H1 (cell line): Measurements from ENCODE around the gene CAB39L. TPM values are rescaled to one million over a fixed set of nuclear protein-coding genes. Genes with fewer than 3 reads are reported as not detected.

ENCODE experiments used
- CTCF ChIA-PET: fragments of 300-600 bp; sonication (Branson Sonifier 250); formaldehyde crosslinking; loops from one replicate; lab custom pipeline; 2021; ENCODE audit not compliant: partially characterized antibody; lab: Charles Lee
- POLR2A ChIA-PET: fragments of 300-600 bp; sonication (Branson Sonifier 250); formaldehyde crosslinking; loops from one replicate; lab custom pipeline; 2021; ENCODE audit warnings: inconsistent platforms; ENCODE audit not compliant: partially characterized antibody; lab: Charles Lee
- DNase-seq, 2 experiments: peaks; one replicate each; pipeline versions ENCODE4 v3.0.0 to v3.0.0-alpha.2; 2010 to 2022; ENCODE audit warnings: low spot score in 2 of 2, low read depth in 1 of 2, mixed read lengths in 1 of 2
- FAIRE-seq: peaks from 2 replicates; lab custom pipeline; 2011; peaks lifted over from hg19 to GRCh38; lab: Jason Lieb, UNC
- H2AFZ ChIP-seq: 2 replicates; pipeline ENCODE4 v1.8.1; 2012; ENCODE audit warnings: low read length, inconsistent platforms
- H2AK5ac ChIP-seq: 2 replicates; pipeline ENCODE4 v1.6.1; 2013; ENCODE audit warnings: low read depth, low read length
- H2BK120ac ChIP-seq: replicated peaks from 2 replicates; pipeline ENCODE3; 2013; ENCODE audit warnings: low read depth, low read length, inconsistent platforms
- H2BK12ac ChIP-seq: 2 replicates; pipeline ENCODE4 v1.6.1; 2013; ENCODE audit warnings: low read depth, low read length
- H2BK15ac ChIP-seq: 2 replicates; pipeline ENCODE4 v1.6.1; 2013; ENCODE audit warnings: low read length
- H2BK20ac ChIP-seq: 2 replicates; pipeline ENCODE4 v1.6.1; 2013; ENCODE audit warnings: low read length
- H2BK5ac ChIP-seq: 2 replicates; pipeline ENCODE4 v1.6.1; 2013; ENCODE audit warnings: low read depth, low read length
- H3K14ac ChIP-seq: 2 replicates; pipeline ENCODE4 v1.6.1; 2013; ENCODE audit warnings: inconsistent platforms; ENCODE audit not compliant: insufficient read length
- H3K18ac ChIP-seq: 2 replicates; pipeline ENCODE4 v1.6.1; 2013; ENCODE audit warnings: low read length; ENCODE audit errors: extremely low read depth
- H3K23ac ChIP-seq: 2 replicates; pipeline ENCODE4 v1.6.1; 2013; ENCODE audit warnings: inconsistent platforms; ENCODE audit not compliant: insufficient read length
- H3K23me2 ChIP-seq: 2 replicates; pipeline ENCODE4 v1.6.1; 2013; ENCODE audit warnings: low read depth, low read length
- H3K27ac ChIP-seq: 2 replicates; pipeline ENCODE4 v1.6.1; 2011; ENCODE audit warnings: low read depth, low read length, inconsistent platforms
- H3K27me3 ChIP-seq, 4 experiments: replicated peaks in 1 of 4; 1 replicate in 1 of 4; 2 replicates in 3 of 4; pipeline versions ENCODE4 v1.6.1 to v1.8.1; 2011 to 2013; ENCODE audit warnings: low read length in 3 of 4, mild to moderate bottlenecking in 3 of 4, inconsistent platforms in 2 of 4, mixed read lengths in 2 of 4, moderate library complexity in 1 of 4; ENCODE audit not compliant: control insufficient read depth in 3 of 4, insufficient read depth in 3 of 4; ENCODE audit errors: extremely low read depth in 1 of 4
- H3K36me3 ChIP-seq, 4 experiments: 2 replicates each; pipeline versions ENCODE4 v1.6.1 to v1.8.1; 2011 to 2013; ENCODE audit warnings: mild to moderate bottlenecking in 4 of 4, low read length in 3 of 4, moderate library complexity in 2 of 4, control low read depth in 1 of 4, inconsistent platforms in 1 of 4; ENCODE audit not compliant: insufficient read depth in 4 of 4, control insufficient read depth in 2 of 4
- H3K4ac ChIP-seq: replicated peaks from 2 replicates; pipeline ENCODE3; 2013; ENCODE audit warnings: low read length, low read depth, mixed read lengths, inconsistent platforms; ENCODE audit not compliant: insufficient read length
- H3K4me1 ChIP-seq, 4 experiments: replicated peaks in 1 of 4; 1 replicate in 1 of 4; 2 replicates in 3 of 4; pipeline versions ENCODE4 v1.6.1 to v1.8.1; 2011 to 2013; ENCODE audit warnings: low read length in 3 of 4, inconsistent platforms in 2 of 4, mixed read lengths in 1 of 4; ENCODE audit not compliant: insufficient read depth in 4 of 4, control insufficient read depth in 3 of 4
- H3K4me2 ChIP-seq, 2 experiments: 2 replicates each; pipeline versions ENCODE4 v1.6.1 to v1.8.1; 2011 to 2013; ENCODE audit warnings: low read depth in 2 of 2, low read length in 2 of 2, control low read depth in 1 of 2, inconsistent platforms in 1 of 2, mild to moderate bottlenecking in 1 of 2; ENCODE audit not compliant: insufficient read depth in 1 of 2
- H3K4me3 ChIP-seq, 4 experiments: fragments of 200-600, 300-600 bp in 1 of 4; sonication (generic), shearing (Covaris generic), sonication (Bioruptor Twin) in 1 of 4; 2 replicates each; pipeline versions ENCODE4 v1.5.1 to v1.8.1; 2011 to 2016; ENCODE audit warnings: low read length in 4 of 4, low read depth in 3 of 4, control low read depth in 2 of 4, inconsistent platforms in 2 of 4, mild to moderate bottlenecking in 2 of 4, mixed read lengths in 1 of 4, moderate library complexity in 1 of 4; ENCODE audit not compliant: insufficient read depth in 2 of 4; ENCODE audit errors: extremely low read depth in 1 of 4
- H3K56ac ChIP-seq: replicated peaks from 2 replicates; pipeline ENCODE3; 2013; ENCODE audit warnings: low read depth, mild to moderate bottlenecking, mixed read lengths, low read length, inconsistent platforms; ENCODE audit not compliant: insufficient read length
- H3K79me1 ChIP-seq: 2 replicates; pipeline ENCODE4 v1.6.1; 2013; ENCODE audit warnings: low read depth, low read length, control low read depth
- H3K79me2 ChIP-seq, 2 experiments: 2 replicates each; pipeline versions ENCODE4 v1.6.1 to v1.8.1; 2012 to 2013; ENCODE audit warnings: low read length in 2 of 2, mild to moderate bottlenecking in 2 of 2, inconsistent platforms in 1 of 2; ENCODE audit not compliant: insufficient read depth in 2 of 2, control insufficient read depth in 1 of 2
- H3K9ac ChIP-seq, 4 experiments: replicated peaks in 1 of 4; 1 replicate in 1 of 4; 2 replicates in 3 of 4; pipeline versions ENCODE4 v1.6.1 to v1.8.1; 2011 to 2013; ENCODE audit warnings: low read depth in 3 of 4, low read length in 3 of 4, control low read depth in 2 of 4, mild to moderate bottlenecking in 2 of 4, moderate library complexity in 2 of 4, inconsistent platforms in 1 of 4; ENCODE audit errors: extremely low read depth in 1 of 4
- H3K9me3 ChIP-seq, 2 experiments: 2 replicates each; pipeline versions ENCODE4 v1.6.1 to v1.8.1; 2012 to 2013; ENCODE audit warnings: mild to moderate bottlenecking in 2 of 2, moderate library complexity in 2 of 2, control low read depth in 1 of 2, inconsistent platforms in 1 of 2, low read depth in 1 of 2, low read length in 1 of 2, mixed read lengths in 1 of 2; ENCODE audit not compliant: insufficient read depth in 2 of 2
- H4K20me1 ChIP-seq, 2 experiments: replicated peaks in 1 of 2; 2 replicates each; pipeline versions ENCODE3 to v1.8.1; 2011 to 2013; ENCODE audit warnings: inconsistent platforms in 2 of 2, low read length in 2 of 2, mild to moderate bottlenecking in 1 of 2; ENCODE audit not compliant: insufficient read depth in 2 of 2, control insufficient read depth in 1 of 2
- H4K5ac ChIP-seq: 2 replicates; pipeline ENCODE4 v1.6.1; 2013; ENCODE audit warnings: low read length, low read depth, mixed read lengths, inconsistent platforms; ENCODE audit not compliant: insufficient read length
- H4K8ac ChIP-seq: 2 replicates; pipeline ENCODE4 v1.8.0; 2013; ENCODE audit warnings: mild to moderate bottlenecking, moderate library complexity, low read length, inconsistent platforms; ENCODE audit not compliant: insufficient read depth; ENCODE audit errors: extremely low read depth
- H4K91ac ChIP-seq: replicated peaks from 2 replicates; pipeline ENCODE3; 2013; ENCODE audit warnings: low read length, mixed read lengths, inconsistent platforms; ENCODE audit not compliant: insufficient read length
- BCL11A ChIP-seq, 2 experiments: IDR thresholded peaks; one replicate each; pipeline ENCODE4 v1.6.1; 2011; ENCODE audit warnings: low read depth in 2 of 2, low read length in 2 of 2, mild to moderate bottlenecking in 2 of 2
- WGBS, 2 experiments: shearing (Covaris generic) in 1 of 2; methylation state at CpG; one replicate each; pipeline versions ENCODE4 v1.1.6 to v1.1.7; 2013 to 2015; ENCODE audit warnings: low lambda C conversion rate in 2 of 2, mixed read lengths in 2 of 2, inconsistent platforms in 1 of 2, low coverage in 1 of 2, missing lambda C conversion rate in 1 of 2; ENCODE audit not compliant: insufficient replicate concordance in 2 of 2, insufficient coverage in 1 of 2, insufficient read length in 1 of 2; ENCODE audit errors: extremely low coverage in 1 of 2, missing lambda C conversion rate in 1 of 2; 5-methylcytosine and 5-hydroxymethylcytosine counted together
- polyA plus RNA-seq, 7 experiments: library from polyadenylated mRNA; depleted of rRNA in 3 of 7; stranded (reverse) in 5 of 7; unstranded in 2 of 7; fragments of >200 nt in 5 of 7; fragments of 200-250 nt in 2 of 7; gene quantifications; 1 replicate in 5 of 7; 2 replicates in 1 of 7; 4 replicates in 1 of 7; pipeline versions ENCODE4 v1.2.1 to v1.2.3, GENCODE V29; 2011 to 2013; ENCODE audit warnings: missing spikeins in 2 of 7, mixed read lengths in 2 of 7
- total RNA-seq: library from RNA; stranded (reverse); fragmentation: NEBNext Ultra II Directional; extraction: Animal tissue kit (Norgen Biotek cat#: 25700); gene quantifications from 2 replicates; pipeline ENCODE4 v1.2.1, GENCODE V29; 2021

CAB39L gene
- total and polyA plus RNA-seq, 2 of the 8 experiments (the other 6 are each of a cell fraction or from before 2014, with no cell fraction given) = 2.5 to 4.8 TPM

- no peak overlapping the region for H3K18ac ChIP-seq
- no peaks in the 10 kb centered on the region for H3K79me1 ChIP-seq
- 91% methylated on average over 2 of the region's 2 CpGs; no CpG with 5 or more reads in 1 of the 2 experiments for WGBS, 2 experiments
- no peak overlapping the region for H2BK12ac ChIP-seq
- no peak overlapping the region for H3K4ac ChIP-seq
- H2BK20ac ChIP-seq = no peak overlapping the region
- H3K14ac ChIP-seq = no peak overlapping the region
- no peak overlapping the region for H4K91ac ChIP-seq
- ChIA-PET POLR2A (no interaction called here), CTCF (interaction anchor here (0.5 to 8.8 kb wide), 3 partner anchors 15 to 341 kb away, joined by 3 to 47 read pairs (median 3); no protein-coding TSS in a partner anchor)
- no peaks in the 10 kb centered on the region for H3K36me3 ChIP-seq
- no peaks in the 10 kb centered on the region for H3K27me3 ChIP-seq
- H3K27ac ChIP-seq = no peak overlapping the region
- H2BK120ac ChIP-seq = no peak overlapping the region
- no peak overlapping the region for H3K4me2 ChIP-seq
- no peak overlapping the region for H2BK15ac ChIP-seq
- no peak overlapping the region for H4K5ac ChIP-seq
- H3K56ac ChIP-seq = no peak overlapping the region
- no peak overlapping the region for H4K8ac ChIP-seq
- no peak overlapping the region for H3K23ac ChIP-seq
- FAIRE-seq (no peak), DNase-seq (no peak)
- H3K23me2 ChIP-seq = no peaks in the 10 kb centered on the region
- H3K9ac ChIP-seq = no peak overlapping the region
- H3K9me3 ChIP-seq = no peaks in the 10 kb centered on the region
- H3K4me3 ChIP-seq = no peak overlapping the region
- H2AFZ ChIP-seq = no peak overlapping the region
- H4K20me1 ChIP-seq = no peaks in the 10 kb centered on the region
- no peak overlapping the region for H2BK5ac ChIP-seq
- H2AK5ac ChIP-seq = no peak overlapping the region
- no peaks in the 10 kb centered on the region for H3K79me2 ChIP-seq
- H3K4me1 ChIP-seq = 0 out of 7 replicates have a peak, but pooled peaks cover 0 to 3% (median 0%) of the 10 kb centered on the region in 4 experiments
- TF ChIP-seq BCL11A (IDR thresholded peaks at IDR 0.05; ENCODE audit: low read depth in 2 of 2, low read length in 2 of 2) = no peak
Observed at GRCh38 chr13:49265822-49266221, 178.0 kb downstream of the CAB39L start.
